ENCODE measurements around the gene FOXK2. TPM values are rescaled to one million over a fixed set of nuclear protein-coding genes. Genes with fewer than 3 reads are reported as not detected.
A peak's percentile ranks its signal among the peaks of the same experiment; 100 is the strongest.

FOXK2 gene
- total RNA-seq, 1 experiment from 2014 or later, result 57.7 TPM

- Mint-ChIP-seq H3K9me3 (no peaks in the 10 kb centered on the region), H3K27me3 (ENCODE audit: low read depth) (no peaks in the 10 kb centered on the region), H3K27ac (peak overlapping the region; percentile 42), H3K36me3 (peaks cover 3% of the 10 kb centered on the region), H3K4me3 (no peak overlapping the region), H3K4me1 (peaks cover 43% of the 10 kb centered on the region)
- CTCF ChIA-PET, result interaction anchor here (0.6 to 1.4 kb wide), 2 partner anchors 8 to 34 kb away, joined by 3 read pairs; no protein-coding TSS in a partner anchor
- ATAC-seq, result no peak
- no peak for DNase-seq (ENCODE audit: low spot score)
- TF ChIP-seq ZNF121 (CRISPR knock-in tag; IDR thresholded peaks at IDR 0.05) (peak; percentile 93), JAZF1 (CRISPR knock-in tag; IDR thresholded peaks at IDR 0.05) (no peak)
- POLR2A ChIA-PET, result no interaction called here
Observed at GRCh38 chr17:82527898-82528297, 8.4 kb downstream of the FOXK2 start.

DNA sequence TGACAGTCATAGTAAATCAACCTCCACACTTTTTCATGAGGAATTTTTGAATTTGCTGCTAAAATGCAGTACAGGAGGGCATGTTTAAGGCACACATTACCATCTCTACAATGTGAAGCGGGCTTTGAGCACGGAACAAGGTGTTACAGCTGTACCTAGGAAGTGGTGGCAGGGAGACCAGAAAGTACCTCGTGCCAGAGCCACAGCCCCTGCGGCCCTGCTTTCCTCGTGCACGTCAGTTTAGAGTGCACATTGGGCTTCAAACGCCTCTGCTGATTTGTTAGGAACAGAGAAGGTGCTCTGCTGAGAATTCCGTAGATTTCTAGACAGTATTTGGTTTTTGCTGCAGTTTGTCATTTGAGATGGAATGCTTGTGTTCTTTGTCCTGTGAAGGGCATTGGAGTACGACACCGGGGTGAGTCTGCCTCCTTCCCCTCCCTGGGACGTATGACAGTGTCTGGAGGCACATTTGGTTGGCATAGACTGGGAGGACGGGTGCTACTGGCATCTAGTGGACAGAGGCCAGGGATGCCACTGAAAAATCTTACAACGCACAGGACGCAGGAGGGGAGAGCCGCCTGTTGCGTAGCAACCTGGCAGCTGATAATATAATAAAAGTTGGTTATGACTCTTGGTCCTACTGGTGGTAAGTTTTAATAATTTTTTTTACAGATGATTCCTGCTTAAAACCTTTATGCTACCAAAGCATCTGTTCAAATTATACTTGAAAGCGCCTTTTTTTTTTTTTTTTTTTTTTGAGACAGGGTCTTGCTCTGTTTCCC, 9.1 kb downstream of the FOXK2 start:
- Mint-ChIP-seq H3K27me3 (ENCODE audit: low read depth) (no peaks in the 10 kb centered on the region), H3K27ac (peak overlapping the region; percentile 42), H3K36me3 (no peaks in the 10 kb centered on the region), H3K9me3 (no peaks in the 10 kb centered on the region), H3K4me3 (no peak overlapping the region), H3K4me1 (peaks cover 43% of the 10 kb centered on the region)
- peak; percentile 47 for ATAC-seq
- ChIA-PET POLR2A (interaction anchor here (0.6 kb wide), 1 partner anchor 18 kb away, joined by 3 read pairs; no protein-coding TSS in a partner anchor), CTCF (interaction anchor here (0.6 to 0.7 kb wide), 4 partner anchors 8 to 261 kb away, joined by 3 to 7 read pairs (median 4); no protein-coding TSS in a partner anchor)
- TF ChIP-seq CREB1 (CRISPR knock-in tag; IDR thresholded peaks at IDR 0.05) (no peak), E2F5 (CRISPR knock-in tag; IDR thresholded peaks at IDR 0.05) (no peak), TEAD1 (CRISPR knock-in tag; IDR thresholded peaks at IDR 0.05) (no peak), KAT7 (CRISPR knock-in tag; IDR thresholded peaks at IDR 0.05; ENCODE audit: borderline replicate concordance) (no peak), GTF2I (CRISPR knock-in tag; conservative IDR thresholded peaks at IDR 0.05) (no peak), GABPB1 (CRISPR knock-in tag; IDR thresholded peaks at IDR 0.05) (no peak), ATF1 (CRISPR knock-in tag; IDR thresholded peaks at IDR 0.05) (no peak), ZNF219 (CRISPR knock-in tag; IDR thresholded peaks at IDR 0.05; ENCODE audit: borderline replicate concordance) (no peak), ZBTB21 (CRISPR knock-in tag; IDR thresholded peaks at IDR 0.05; ENCODE audit: borderline replicate concordance) (no peak), ESRRA (CRISPR knock-in tag; IDR thresholded peaks at IDR 0.05; ENCODE audit: borderline replicate concordance) (no peak), ZNF532 (CRISPR knock-in tag; IDR thresholded peaks at IDR 0.05; ENCODE audit: borderline replicate concordance) (no peak)
- TF ChIP-seq, protein P1, sequence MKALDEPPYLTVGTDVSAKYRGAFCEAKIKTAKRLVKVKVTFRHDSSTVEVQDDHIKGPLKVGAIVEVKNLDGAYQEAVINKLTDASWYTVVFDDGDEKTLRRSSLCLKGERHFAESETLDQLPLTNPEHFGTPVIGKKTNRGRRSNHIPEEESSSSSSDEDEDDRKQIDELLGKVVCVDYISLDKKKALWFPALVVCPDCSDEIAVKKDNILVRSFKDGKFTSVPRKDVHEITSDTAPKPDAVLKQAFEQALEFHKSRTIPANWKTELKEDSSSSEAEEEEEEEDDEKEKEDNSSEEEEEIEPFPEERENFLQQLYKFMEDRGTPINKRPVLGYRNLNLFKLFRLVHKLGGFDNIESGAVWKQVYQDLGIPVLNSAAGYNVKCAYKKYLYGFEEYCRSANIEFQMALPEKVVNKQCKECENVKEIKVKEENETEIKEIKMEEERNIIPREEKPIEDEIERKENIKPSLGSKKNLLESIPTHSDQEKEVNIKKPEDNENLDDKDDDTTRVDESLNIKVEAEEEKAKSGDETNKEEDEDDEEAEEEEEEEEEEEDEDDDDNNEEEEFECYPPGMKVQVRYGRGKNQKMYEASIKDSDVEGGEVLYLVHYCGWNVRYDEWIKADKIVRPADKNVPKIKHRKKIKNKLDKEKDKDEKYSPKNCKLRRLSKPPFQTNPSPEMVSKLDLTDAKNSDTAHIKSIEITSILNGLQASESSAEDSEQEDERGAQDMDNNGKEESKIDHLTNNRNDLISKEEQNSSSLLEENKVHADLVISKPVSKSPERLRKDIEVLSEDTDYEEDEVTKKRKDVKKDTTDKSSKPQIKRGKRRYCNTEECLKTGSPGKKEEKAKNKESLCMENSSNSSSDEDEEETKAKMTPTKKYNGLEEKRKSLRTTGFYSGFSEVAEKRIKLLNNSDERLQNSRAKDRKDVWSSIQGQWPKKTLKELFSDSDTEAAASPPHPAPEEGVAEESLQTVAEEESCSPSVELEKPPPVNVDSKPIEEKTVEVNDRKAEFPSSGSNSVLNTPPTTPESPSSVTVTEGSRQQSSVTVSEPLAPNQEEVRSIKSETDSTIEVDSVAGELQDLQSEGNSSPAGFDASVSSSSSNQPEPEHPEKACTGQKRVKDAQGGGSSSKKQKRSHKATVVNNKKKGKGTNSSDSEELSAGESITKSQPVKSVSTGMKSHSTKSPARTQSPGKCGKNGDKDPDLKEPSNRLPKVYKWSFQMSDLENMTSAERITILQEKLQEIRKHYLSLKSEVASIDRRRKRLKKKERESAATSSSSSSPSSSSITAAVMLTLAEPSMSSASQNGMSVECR (CRISPR knock-in tag; IDR thresholded peaks at IDR 0.05; ENCODE audit: borderline replicate concordance), result no peak
- TF ChIP-seq, protein P2, sequence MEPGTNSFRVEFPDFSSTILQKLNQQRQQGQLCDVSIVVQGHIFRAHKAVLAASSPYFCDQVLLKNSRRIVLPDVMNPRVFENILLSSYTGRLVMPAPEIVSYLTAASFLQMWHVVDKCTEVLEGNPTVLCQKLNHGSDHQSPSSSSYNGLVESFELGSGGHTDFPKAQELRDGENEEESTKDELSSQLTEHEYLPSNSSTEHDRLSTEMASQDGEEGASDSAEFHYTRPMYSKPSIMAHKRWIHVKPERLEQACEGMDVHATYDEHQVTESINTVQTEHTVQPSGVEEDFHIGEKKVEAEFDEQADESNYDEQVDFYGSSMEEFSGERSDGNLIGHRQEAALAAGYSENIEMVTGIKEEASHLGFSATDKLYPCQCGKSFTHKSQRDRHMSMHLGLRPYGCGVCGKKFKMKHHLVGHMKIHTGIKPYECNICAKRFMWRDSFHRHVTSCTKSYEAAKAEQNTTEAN (CRISPR knock-in tag; IDR thresholded peaks at IDR 0.05), result no peak
- no peak for DNase-seq (ENCODE audit: low spot score)

Measured in WTC11 (cell line).